ENCODE data around the gene VAV1. TPM values are rescaled to one million over a fixed set of nuclear protein-coding genes. Genes with fewer than 3 reads are reported as not detected.

The VAV1 gene
- total RNA-seq, 1 donor from 2014 or later = not detected

GRCh38 chr19:6877766-6878165 is 105.3 kb downstream of the VAV1 start:
- Mint-ChIP-seq H3K36me3 (ENCODE audit: low read depth) (no peaks in the 10 kb centered on the region), H3K9me3 (no peaks in the 10 kb centered on the region), H3K4me3 (no peak overlapping the region), H3K27ac (ENCODE audit: unreplicated experiment) (no peak overlapping the region), H3K4me1 (no peaks in the 10 kb centered on the region), H3K27me3 (ENCODE audit: low read depth) (peaks cover 80% of the 10 kb centered on the region)
- no peak for DNase-seq (ENCODE audit: low read depth, low spot score)
- TF ChIP-seq CTCF (conservative IDR thresholded peaks at IDR 0.05) = no peak

- no peak overlapping the region for H3K4me3 Mint-ChIP-seq
- peaks cover 10% of the 10 kb centered on the region for H3K9me3 Mint-ChIP-seq
- no peak for DNase-seq (ENCODE audit: low read depth, low spot score)
- no peak overlapping the region for H3K27ac Mint-ChIP-seq (ENCODE audit: unreplicated experiment)
- no peaks in the 10 kb centered on the region for H3K36me3 Mint-ChIP-seq (ENCODE audit: low read depth)
- peaks cover 58% of the 10 kb centered on the region for H3K27me3 Mint-ChIP-seq (ENCODE audit: low read depth)
- no peaks in the 10 kb centered on the region for H3K4me1 Mint-ChIP-seq
- TF ChIP-seq CTCF (conservative IDR thresholded peaks at IDR 0.05) = no peak
Observed at GRCh38 chr19:6886277-6886897, 113.9 kb downstream of the VAV1 start.

GRCh38 chr19:6887316-6887715 is 114.8 kb downstream of the VAV1 start, which contains the start of gene ADGRE1:
Gene ADGRE1, plus strand, starts transcription at chr19:6887579. Its CDS starts 30 bp downstream, at chr19:6887609.
- H3K36me3 Mint-ChIP-seq (ENCODE audit: low read depth) = no peaks in the 10 kb centered on the region
- H3K4me3 Mint-ChIP-seq = no peak within 1 kb of the TSS
- peaks cover 10% of the 10 kb centered on the region for H3K9me3 Mint-ChIP-seq
- DNase-seq (ENCODE audit: low read depth, low spot score) = no peak
- H3K4me1 Mint-ChIP-seq = no peaks in the 10 kb centered on the region
- peaks cover 63% of the 10 kb centered on the region for H3K27me3 Mint-ChIP-seq (ENCODE audit: low read depth)
- H3K27ac Mint-ChIP-seq (ENCODE audit: unreplicated experiment) = no peak within 1 kb of the TSS
- no peak for TF ChIP-seq CTCF (conservative IDR thresholded peaks at IDR 0.05)

- Mint-ChIP-seq H3K9me3 (peaks cover 13% of the 10 kb centered on the region), H3K27me3 (ENCODE audit: low read depth) (peaks cover 62% of the 10 kb centered on the region), H3K4me3 (no peak overlapping the region), H3K4me1 (no peaks in the 10 kb centered on the region), H3K27ac (ENCODE audit: unreplicated experiment) (no peak overlapping the region), H3K36me3 (ENCODE audit: low read depth) (no peaks in the 10 kb centered on the region)
- TF ChIP-seq CTCF (conservative IDR thresholded peaks at IDR 0.05) = no peak
- no peak for DNase-seq (ENCODE audit: low read depth, low spot score)
Observed at GRCh38 chr19:6888967-6889366, 116.5 kb downstream of the VAV1 start.

GRCh38 chr19:6890401-6890913 is 117.9 kb downstream of the VAV1 start:
- no peak for TF ChIP-seq CTCF (conservative IDR thresholded peaks at IDR 0.05)
- no peaks in the 10 kb centered on the region for H3K36me3 Mint-ChIP-seq (ENCODE audit: low read depth)

More at GRCh38 chr19:6890401-6890913, 117.9 kb downstream of the VAV1 start:
- Mint-ChIP-seq H3K9me3 (peaks cover 22% of the 10 kb centered on the region), H3K4me1 (no peaks in the 10 kb centered on the region), H3K27me3 (ENCODE audit: low read depth) (peaks cover 61% of the 10 kb centered on the region), H3K27ac (ENCODE audit: unreplicated experiment) (no peak overlapping the region), H3K4me3 (no peak overlapping the region)
- no peak for DNase-seq (ENCODE audit: low read depth, low spot score)
